ENCODE results near the gene NACC2.
A peak's percentile ranks its signal among the peaks of the same experiment; 100 is the strongest.

The NACC2 gene

GRCh38 chr9:136128436-136128835, 33.3 kb upstream of the NACC2 start:
- no peak for TF ChIP-seq CTCF (IDR thresholded peaks at IDR 0.05; ENCODE audit: control insufficient read depth, extremely low read depth, insufficient read depth)
- H3K4me3 ChIP-seq (ENCODE audit: low read depth, low read length): no peak overlapping the region
- no peak for DNase-seq (ENCODE audit: low read depth)

DNA sequence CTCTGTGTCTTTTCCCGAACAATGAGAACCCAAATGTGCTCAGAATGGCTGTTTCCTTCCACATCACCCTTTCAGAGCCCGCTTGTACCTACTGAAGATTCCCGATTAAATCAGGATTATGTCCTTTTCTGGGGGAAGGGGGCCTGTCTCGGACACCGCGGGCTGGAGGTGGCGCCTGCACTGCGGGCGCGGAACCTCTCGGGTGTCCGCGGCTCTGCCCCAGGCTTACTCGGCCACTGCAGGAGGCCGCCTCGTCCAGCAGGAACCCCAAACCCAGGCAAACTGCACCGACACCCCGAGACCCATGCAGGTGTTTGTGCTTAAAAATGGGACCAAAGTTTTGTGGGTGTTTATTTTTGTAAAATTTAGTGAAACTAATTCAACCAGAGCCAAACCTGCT, 32.2 kb upstream of the NACC2 start:
- DNase-seq (ENCODE audit: low read depth): no peak
- H3K4me3 ChIP-seq (ENCODE audit: low read depth, low read length): no peak overlapping the region
- no peak for TF ChIP-seq CTCF (IDR thresholded peaks at IDR 0.05; ENCODE audit: control insufficient read depth, extremely low read depth, insufficient read depth)

DNA sequence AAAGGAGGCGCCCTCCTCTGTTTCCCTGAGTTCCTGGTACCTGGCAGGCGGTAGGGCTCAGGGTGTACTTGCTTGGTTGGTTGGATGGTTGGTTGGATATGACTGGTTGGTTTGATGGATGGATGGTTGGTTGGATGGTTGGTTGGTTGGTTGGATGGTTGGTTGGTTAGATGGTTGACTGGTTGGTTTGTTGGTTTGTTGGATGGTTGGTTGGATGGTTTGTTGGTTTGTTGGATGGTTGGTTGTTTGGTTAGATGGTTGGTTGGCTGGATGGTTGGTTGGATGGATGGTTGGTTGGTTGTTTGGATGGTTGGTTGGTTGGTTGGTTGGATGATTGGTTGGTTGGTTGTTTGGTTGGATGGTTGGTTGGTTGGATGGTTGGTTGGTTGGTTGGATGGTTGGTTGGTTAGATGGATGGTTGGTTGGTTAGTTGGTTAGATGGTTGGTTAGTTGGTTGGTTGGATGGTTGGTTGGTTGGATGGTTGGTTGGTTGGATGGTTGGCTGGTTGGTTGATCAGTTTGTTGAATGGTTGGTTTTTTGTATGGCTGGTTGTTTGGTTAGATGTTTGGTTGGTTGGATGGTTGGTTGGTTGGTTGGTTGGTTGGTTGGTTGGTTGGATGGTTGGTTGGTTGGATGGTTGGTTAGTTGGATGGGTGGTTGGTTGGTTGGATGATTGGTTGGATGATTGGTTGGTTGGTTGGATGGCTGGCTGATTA, 30.0 kb upstream of the NACC2 start:
- DNase-seq (ENCODE audit: low read depth): no peak
- TF ChIP-seq CTCF (IDR thresholded peaks at IDR 0.05; ENCODE audit: control insufficient read depth, extremely low read depth, insufficient read depth): no peak
- no peak overlapping the region for H3K4me3 ChIP-seq (ENCODE audit: low read depth, low read length)

- no peak for DNase-seq (ENCODE audit: low read depth)
- peak; percentile 99 for TF ChIP-seq CTCF (IDR thresholded peaks at IDR 0.05; ENCODE audit: control insufficient read depth, extremely low read depth, insufficient read depth)
- no peak overlapping the region for H3K4me3 ChIP-seq (ENCODE audit: low read depth, low read length)
Observed at GRCh38 chr9:136122425-136123383, 27.6 kb upstream of the NACC2 start.

GRCh38 chr9:136121801-136122200, 26.7 kb upstream of the NACC2 start:
- TF ChIP-seq CTCF (IDR thresholded peaks at IDR 0.05; ENCODE audit: control insufficient read depth, extremely low read depth, insufficient read depth): no peak
- no peak overlapping the region for H3K4me3 ChIP-seq (ENCODE audit: low read depth, low read length)
- no peak for DNase-seq (ENCODE audit: low read depth)

- no peak for DNase-seq (ENCODE audit: low read depth)
- no peak for TF ChIP-seq CTCF (IDR thresholded peaks at IDR 0.05; ENCODE audit: control insufficient read depth, extremely low read depth, insufficient read depth)
- no peak overlapping the region for H3K4me3 ChIP-seq (ENCODE audit: low read depth, low read length)
Observed at GRCh38 chr9:136120438-136120844, 25.4 kb upstream of the NACC2 start.

Measured in LNCaP clone FGC (cell line).